KOPT-K1 (cell line): Measurements from ENCODE around the gene CPTP.
A peak's percentile ranks its signal among the peaks of the same experiment; 100 is the strongest.

Source experiments
- H3K27ac ChIP-seq: fragments of 200-600 bp; sonication (generic); 2 replicates; pipeline ENCODE4 v1.5.1; 2016; ENCODE audit warnings: antibody characterized with exemption, mild to moderate bottlenecking, low read depth, low read length; ENCODE audit not compliant: poor library complexity, severe bottlenecking
- H3K36me3 ChIP-seq: fragments of 200-600 bp; sonication (generic); 2 replicates; pipeline ENCODE4 v1.5.1; 2017; ENCODE audit warnings: antibody characterized with exemption, mild to moderate bottlenecking, low read length, moderate library complexity; ENCODE audit not compliant: insufficient read depth
- H3K9me3 ChIP-seq: fragments of 200-600 bp; sonication (generic); 2 replicates; pipeline ENCODE4 v1.5.1; 2017; ENCODE audit warnings: antibody characterized with exemption, low read length, mild to moderate bottlenecking; ENCODE audit not compliant: insufficient read depth, poor library complexity, severe bottlenecking

The CPTP gene

DNA sequence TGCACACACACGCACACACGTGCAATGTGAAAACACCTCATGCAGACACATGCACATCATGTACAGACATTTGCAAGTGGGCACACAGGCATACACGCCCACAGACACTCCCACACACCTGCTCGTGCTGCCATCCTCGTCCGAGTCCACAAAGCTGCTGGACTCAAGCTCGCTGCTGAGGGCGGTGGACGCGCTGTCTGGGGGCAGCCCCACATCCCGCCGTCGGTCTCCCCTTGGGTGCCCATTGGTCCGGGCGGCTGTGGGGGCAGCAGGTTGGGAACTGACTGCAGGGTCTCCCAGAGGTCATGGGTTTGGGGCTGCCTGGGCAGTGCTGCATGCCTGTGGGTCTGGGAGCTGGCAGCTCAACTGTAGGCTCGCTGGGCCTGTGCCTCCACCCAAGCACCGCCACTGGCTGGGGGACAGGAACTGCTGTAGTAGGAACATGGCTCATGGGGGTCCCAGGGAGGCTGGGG lies 17.0 kb downstream of the CPTP start:
- no peaks in the 10 kb centered on the region for H3K9me3 ChIP-seq
- peaks cover 28% of the 10 kb centered on the region; the same call in 1 of the 2 replicates for H3K36me3 ChIP-seq
- H3K27ac ChIP-seq, result no peak overlapping the region

DNA sequence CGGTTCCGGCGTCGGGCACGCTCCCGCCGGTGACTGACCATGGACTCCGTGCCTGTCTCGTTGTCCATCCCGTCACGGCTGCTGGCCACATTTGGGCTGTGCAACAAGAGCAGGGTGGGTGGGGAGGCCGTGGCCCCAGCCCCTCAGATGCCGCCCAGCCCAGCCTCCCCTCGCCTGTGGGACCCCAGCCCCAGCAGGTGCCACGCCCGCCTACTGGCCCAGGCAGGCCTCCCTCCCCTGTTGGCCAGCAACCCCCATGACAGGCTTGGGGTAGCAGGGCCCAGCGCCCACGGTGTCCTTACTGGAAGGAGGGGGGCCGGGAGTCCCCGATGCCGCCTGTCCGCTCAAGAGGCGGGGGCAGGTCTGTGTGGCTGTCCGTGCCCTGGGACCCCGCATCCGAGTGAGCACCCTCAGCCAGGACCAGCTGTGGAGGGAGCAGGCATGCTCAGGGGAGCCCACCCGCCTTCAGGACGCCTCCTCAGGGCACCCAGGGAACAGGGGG lies 17.5 kb downstream of the CPTP start:
- H3K9me3 ChIP-seq, result no peaks in the 10 kb centered on the region
- peaks cover 28% of the 10 kb centered on the region; the same call in 1 of the 2 replicates for H3K36me3 ChIP-seq
- no peak overlapping the region for H3K27ac ChIP-seq

GRCh38 chr1:1342584-1343115 lies 18.0 kb downstream of the CPTP start:
- Histone ChIP-seq H3K9me3 (no peaks in the 10 kb centered on the region), H3K36me3 (peaks cover 23% of the 10 kb centered on the region; the same call in 1 of the 2 replicates), H3K27ac (no peak overlapping the region)

GRCh38 chr1:1343811-1344421 lies 19.3 kb downstream of the CPTP start:
- no peak overlapping the region for H3K27ac ChIP-seq
- no peaks in the 10 kb centered on the region for H3K9me3 ChIP-seq
- peaks cover 17% of the 10 kb centered on the region; the same call in 1 of the 2 replicates for H3K36me3 ChIP-seq

GRCh38 chr1:1344655-1345361 lies 20.2 kb downstream of the CPTP start:
- H3K9me3 ChIP-seq, result no peaks in the 10 kb centered on the region
- H3K36me3 ChIP-seq, result peaks cover 14% of the 10 kb centered on the region; the same call in 1 of the 2 replicates
- no peak overlapping the region for H3K27ac ChIP-seq

DNA sequence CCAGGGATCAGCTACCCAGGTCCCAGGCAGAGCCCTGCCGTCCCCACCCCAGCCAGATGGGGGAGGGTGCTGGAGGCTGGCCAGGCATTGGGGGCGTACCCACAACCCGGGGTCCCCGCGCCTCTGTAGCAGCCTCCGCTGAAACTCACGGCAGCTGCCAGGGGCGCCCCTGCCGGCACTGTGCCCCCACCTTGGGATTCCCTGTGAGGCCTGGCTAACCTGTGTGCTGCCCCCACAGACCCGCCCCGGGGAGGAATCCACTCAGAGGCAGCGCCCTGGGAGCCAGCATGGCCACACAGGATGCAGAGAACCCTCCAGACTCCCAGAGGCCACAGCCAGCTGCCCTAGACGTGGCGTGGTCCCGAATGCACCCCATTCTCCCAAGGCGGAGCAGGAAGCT lies 20.8 kb downstream of the CPTP start:
- Histone ChIP-seq H3K9me3 (no peaks in the 10 kb centered on the region), H3K36me3 (peaks cover 11% of the 10 kb centered on the region; the same call in 1 of the 2 replicates), H3K27ac (no peak overlapping the region)

DNA sequence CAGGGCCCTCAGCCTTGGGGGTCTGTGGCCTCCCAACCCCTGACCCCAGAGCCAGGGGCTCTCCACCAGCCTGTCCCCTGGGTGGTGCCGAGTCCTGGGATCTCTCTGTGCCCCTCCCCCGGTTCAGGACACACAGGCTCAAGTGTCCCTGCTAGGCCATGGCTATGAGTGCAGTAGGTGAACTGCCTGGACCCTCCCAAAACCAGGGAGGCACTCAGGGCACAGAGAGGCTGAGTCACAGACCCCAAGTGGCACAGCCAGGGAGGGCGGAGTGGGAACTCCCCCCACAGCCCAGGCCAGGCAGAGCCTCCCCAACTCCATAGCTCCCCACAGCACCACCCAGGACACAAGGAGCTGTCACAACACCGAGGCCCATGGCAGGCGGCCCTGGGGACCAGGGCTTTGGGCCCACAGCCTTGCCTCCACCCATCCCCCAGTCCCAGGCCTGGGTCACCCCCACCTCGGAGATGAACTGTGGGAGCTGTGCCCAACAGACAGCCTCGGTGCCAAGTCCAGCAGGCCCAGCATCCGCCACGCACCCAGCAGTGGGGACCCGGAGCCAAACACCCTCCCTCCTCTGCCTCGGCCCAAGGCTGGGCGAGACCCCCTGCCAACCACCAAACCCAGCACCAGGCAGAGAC lies 21.4 kb downstream of the CPTP start:
- peaks cover 8% of the 10 kb centered on the region; the same call in 1 of the 2 replicates for H3K36me3 ChIP-seq
- no peak overlapping the region for H3K27ac ChIP-seq
- no peaks in the 10 kb centered on the region for H3K9me3 ChIP-seq

DNA sequence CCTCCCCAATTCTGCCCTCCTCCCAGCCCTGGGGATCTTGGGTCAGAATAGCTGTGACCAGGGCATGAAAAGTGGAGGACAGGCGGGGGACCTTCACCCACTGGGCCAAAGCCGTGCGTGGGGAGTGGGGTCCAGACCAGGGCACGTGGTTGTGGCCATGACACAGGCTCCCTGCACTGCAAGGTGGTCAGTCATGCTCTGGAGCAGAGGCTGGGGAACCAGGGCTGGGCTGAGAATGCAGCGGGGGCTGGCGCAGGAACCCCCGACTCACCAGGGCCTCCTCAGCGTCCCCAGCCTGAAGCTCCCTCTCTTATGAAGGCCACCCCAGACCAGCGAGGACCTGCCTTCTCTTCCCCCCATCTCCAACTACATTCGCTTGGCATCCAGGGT lies 21.9 kb downstream of the CPTP start:
- Histone ChIP-seq H3K9me3 (no peaks in the 10 kb centered on the region), H3K36me3 (peaks cover 3% of the 10 kb centered on the region; the same call in 1 of the 2 replicates), H3K27ac (no peak overlapping the region)

DNA sequence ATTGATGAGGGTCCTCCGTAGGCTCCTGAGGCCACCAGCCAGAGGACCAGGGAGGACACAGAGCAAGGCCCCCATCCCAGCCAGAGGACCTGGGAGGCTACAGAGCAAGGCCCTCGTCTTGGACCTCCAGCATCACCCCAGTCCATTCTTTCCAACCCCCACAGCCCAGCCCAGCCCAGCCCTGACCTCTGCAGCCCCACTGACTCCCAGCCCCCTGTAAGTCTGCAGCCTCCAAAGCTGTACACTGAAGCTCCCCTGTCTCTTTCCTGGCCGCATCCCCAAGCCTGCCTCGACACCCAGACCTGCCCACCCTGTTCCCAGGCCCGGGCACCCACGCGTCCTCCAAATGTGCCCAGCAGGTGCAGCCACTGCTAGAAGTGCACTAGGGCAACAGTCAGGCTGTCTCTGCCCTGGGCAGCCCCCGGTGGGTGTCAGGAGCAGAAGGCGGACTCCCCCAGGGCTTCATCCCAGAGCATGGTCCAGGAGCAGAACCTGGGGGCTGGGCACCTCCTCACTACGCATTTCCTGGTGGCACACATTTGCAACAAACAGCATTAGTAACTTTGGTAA lies 22.5 kb downstream of the CPTP start:
- H3K9me3 ChIP-seq, result no peaks in the 10 kb centered on the region
- no peak overlapping the region for H3K27ac ChIP-seq
- H3K36me3 ChIP-seq, result no peaks in the 10 kb centered on the region

GRCh38 chr1:1347663-1348419 lies 23.2 kb downstream of the CPTP start:
- Histone ChIP-seq H3K36me3 (no peaks in the 10 kb centered on the region), H3K27ac (peak overlapping the region; percentile 53), H3K9me3 (no peaks in the 10 kb centered on the region)

GRCh38 chr1:1348420-1349255 lies 24.0 kb downstream of the CPTP start:
- H3K9me3 ChIP-seq, result no peaks in the 10 kb centered on the region
- H3K27ac ChIP-seq, result peak overlapping the region; percentile 53
- H3K36me3 ChIP-seq, result no peaks in the 10 kb centered on the region

DNA sequence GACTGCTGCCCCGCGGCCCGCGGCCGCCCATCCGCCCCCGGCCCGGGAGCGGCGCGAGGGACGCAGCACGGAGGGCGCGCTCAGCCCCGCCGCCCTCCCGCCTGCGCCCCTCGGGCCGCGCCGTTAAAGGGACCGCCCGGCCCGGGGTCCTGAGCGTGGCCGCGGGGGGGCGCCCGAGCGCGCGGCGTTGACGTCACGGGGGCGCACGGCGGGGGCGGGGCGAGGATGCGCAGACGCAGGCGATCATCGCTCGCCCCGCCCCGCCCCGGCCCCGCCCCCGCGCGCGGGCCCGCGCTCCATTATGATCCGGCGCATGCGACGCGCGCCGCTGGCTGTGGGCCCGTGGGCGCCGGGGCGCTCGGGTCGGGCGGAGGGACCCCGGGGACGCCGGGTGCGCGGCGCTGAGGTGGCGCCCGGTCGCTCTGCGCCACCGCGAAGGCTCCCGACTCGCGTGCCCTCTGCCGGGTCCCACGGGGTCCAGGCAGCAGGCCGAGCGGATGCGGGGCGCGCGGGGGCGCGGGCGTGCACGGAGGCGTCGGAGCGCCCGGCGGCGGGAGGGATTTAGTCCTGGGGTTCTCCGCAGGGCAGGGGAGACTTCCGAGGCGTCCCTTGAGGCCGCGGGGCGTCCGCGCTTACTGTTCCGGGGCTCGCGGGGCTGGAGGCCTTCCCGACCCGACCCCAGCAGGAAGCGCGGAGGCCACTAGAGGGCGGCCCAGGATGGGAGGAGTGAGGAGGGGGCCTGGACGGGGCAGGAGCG lies 24.8 kb downstream of the CPTP start, which contains the start of gene DVL1:
Gene DVL1 (minus strand): TSS at position 163 of the 757 bp plus-strand sequence. CDS start 353 bp downstream, outside the sequence.
- Histone ChIP-seq H3K9me3 (no peaks in the 10 kb centered on the region), H3K27ac (peak within 1 kb of the TSS; percentile 83), H3K36me3 (no peaks in the 10 kb centered on the region)
